ENCODE data around the gene CUL4B. TPM values are rescaled to one million over a fixed set of nuclear protein-coding genes. Genes with fewer than 3 reads are reported as not detected.

Gene CUL4B
- 180 and 230 TPM in 2 replicates for total RNA-seq

DNA sequence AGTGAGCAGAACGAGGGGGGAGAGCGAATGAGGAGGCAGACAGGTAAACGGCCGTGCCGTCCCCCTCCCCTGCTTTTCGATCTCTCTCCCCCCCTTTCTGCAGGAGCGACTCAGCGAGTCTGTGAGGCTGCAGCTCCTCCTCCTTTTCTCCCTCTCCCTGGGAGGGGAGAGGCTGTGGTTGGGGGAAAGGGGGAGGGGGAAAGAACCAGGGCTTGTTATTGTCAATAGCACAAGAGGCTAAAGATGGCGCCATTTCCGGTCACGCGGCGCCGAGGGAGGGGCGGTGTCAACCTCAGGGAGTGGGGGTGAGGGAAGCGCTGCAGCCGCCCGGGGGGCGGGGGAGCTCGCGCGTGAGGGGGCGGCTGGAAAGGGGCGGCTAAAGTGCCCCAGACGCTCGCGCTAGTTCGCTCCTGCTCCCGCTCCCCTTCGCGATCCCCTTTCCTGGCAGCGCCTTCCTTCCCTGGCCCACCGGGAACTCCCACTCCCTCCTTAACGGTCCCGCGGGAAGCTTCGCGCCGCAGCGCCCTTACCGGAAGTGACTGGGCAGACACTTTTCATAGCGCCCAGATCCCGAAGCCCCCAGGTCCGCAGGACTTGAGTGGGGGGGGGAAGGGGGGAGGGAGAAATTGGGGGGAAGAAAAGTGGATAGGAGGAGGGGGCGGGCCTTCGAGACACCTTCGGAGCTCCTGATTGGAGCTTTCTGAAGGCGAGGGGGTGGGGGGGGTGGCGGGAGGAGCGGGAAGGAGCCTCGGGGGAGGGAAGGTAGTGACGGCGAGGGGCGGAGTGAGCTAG lies at the start of gene CUL4B:
Gene CUL4B, minus strand, starts transcription at position 121 of the 792 bp plus-strand sequence. CDS start 324 bp downstream, outside the sequence.

GRCh38 chrX:120603707-120604360 lies 43.1 kb upstream of the CUL4B start, which contains the start of gene MCTS1:
TSS of gene MCTS1 (plus strand) at chrX:120604101. CDS start at chrX:120604237, 136 bp downstream.

Small RNA genes lying within 50 kb of the gene (small RNA-seq; reads per million reads assigned to genes)
- not detected for gene RNU7-37P

Other genes with a start within 250 kb of the CUL4B start
- gene TMEM255A, start 249.5 kb downstream of the CUL4B start, total RNA-seq = not detected in 2 replicates
- not detected in 2 replicates for gene ATP1B4, start 198.9 kb downstream of the CUL4B start, total RNA-seq
- 163 and 192 TPM in 2 replicates for gene LAMP2, start 91.7 kb downstream of the CUL4B start, total RNA-seq
- gene MCTS1, start 43.1 kb upstream of the CUL4B start, total RNA-seq = 72.5 and 75.5 TPM in 2 replicates
- gene C1GALT1C1, start 69.1 kb upstream of the CUL4B start, total RNA-seq = 81.2 and 86.6 TPM in 2 replicates